Adrenal gland (tissue), 5 donors: ENCODE data around the gene CYP2J2.

ENCODE experiments used
- POLR2A ChIP-seq, 2 donors: fragments of 450-650 bp; IDR thresholded peaks; one replicate each; pipeline ENCODE4 v1.6.1; 2017; ENCODE audit warnings: antibody characterized with exemption in 2 of 2, mild to moderate bottlenecking in 2 of 2, moderate library complexity in 1 of 2
- TF ChIP-seq, protein P1 (sequence below), 6 experiments: fragments of 450-650 bp in 4 of 6; fragments of 200-600 bp in 2 of 6; sonication (generic) in 1 of 6; IDR thresholded peaks; 1 replicate in 5 of 6; 2 replicates in 1 of 6; pipeline versions ENCODE4 v1.5.1 to v1.8.0; 2016 to 2021; ENCODE audit warnings: antibody characterized with exemption in 6 of 6, mild to moderate bottlenecking in 2 of 6, moderate library complexity in 1 of 6
- donor health status: DM: no; HTN: no; CAD: no.

DNA sequence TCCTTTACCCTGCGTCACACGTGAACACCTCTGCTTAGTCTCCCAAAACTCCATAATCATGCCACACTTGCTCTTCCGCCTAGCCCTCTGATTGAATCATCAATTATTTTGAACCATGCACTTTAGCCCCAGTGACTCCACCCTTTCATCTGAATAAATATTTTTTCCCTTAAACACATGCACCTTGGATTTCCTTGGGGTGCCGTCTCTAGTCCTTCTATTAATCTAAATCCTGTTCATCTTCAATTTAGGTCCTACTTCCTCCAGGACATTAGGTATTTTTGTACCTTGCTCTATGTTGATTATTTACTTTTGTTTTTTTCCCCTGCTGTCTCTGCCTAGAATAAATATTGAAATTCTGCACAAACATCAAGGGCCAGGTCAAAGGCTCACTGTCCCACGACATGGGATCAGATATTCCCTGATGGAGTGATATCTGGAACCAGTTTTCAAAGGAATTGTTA, 9.8 kb upstream of the CYP2J2 start:
- TF ChIP-seq, protein P1, sequence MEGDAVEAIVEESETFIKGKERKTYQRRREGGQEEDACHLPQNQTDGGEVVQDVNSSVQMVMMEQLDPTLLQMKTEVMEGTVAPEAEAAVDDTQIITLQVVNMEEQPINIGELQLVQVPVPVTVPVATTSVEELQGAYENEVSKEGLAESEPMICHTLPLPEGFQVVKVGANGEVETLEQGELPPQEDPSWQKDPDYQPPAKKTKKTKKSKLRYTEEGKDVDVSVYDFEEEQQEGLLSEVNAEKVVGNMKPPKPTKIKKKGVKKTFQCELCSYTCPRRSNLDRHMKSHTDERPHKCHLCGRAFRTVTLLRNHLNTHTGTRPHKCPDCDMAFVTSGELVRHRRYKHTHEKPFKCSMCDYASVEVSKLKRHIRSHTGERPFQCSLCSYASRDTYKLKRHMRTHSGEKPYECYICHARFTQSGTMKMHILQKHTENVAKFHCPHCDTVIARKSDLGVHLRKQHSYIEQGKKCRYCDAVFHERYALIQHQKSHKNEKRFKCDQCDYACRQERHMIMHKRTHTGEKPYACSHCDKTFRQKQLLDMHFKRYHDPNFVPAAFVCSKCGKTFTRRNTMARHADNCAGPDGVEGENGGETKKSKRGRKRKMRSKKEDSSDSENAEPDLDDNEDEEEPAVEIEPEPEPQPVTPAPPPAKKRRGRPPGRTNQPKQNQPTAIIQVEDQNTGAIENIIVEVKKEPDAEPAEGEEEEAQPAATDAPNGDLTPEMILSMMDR (IDR thresholded peaks at IDR 0.05) = no peak
- no peak for TF ChIP-seq POLR2A (IDR thresholded peaks at IDR 0.05)
